Measurements from ENCODE around the gene RUNDC3A.
"Not testable (repeated sequence)": the region's sequence is repeated elsewhere in the genome, so short reads cannot be mapped to it uniquely, and the experiment has no call there.

Gene RUNDC3A

DNA sequence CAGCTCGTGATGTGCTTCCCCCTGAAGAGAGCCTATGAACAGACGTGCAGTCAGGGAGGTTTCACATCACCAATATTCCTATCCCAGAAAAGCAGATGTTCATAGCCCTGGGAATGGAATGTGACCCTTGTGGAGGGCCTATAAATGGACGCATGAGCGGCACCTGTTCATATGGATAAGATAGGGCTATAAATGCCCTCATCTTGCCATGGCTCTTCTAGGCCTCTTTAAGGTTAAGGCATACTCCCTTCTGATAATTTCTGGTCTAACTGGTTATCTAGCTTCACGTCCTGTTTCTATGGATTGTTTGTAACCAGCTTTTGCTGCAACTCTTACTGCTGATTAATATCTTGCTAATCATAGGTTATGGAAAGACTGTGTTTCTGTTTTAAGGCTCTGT, 32.2 kb downstream of the RUNDC3A start:
- not testable (repeated sequence) for DNase-seq (ENCODE audit: extremely low read depth in 1 of 2, low read depth in 1 of 2)

DNA sequence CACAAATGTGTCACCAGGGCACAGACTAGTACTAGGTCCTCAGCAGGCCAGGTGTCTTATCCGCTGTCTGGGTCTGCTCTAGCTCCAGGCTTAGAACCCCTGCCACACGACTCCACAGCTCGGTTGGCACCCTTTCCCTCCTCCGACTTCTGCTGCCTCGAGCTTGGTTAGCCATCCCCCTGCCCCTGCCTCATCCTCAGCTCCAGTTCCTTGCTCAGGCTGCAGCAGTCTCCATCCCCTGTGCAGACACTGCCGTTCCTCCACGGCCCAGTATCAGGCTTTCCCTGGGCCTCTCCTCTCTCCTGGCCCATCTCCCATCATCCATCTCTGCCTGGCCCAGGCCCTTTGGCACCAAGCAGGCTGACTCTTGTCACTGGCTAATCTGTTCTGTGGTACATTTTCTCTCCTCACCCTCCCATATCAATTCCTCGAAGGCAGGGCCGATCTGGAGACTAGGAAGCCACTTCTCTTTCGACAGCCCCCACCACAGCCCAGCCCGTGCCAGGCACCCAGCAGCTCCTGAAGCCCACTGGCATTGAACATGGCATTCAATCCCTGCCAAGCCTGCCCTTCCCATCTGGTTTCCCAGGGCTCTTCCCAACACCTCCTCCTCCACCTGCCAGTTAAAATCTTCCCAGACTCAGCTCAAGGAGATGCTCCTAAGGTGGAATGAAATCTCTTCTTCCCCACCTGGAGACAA, 35.3 kb downstream of the RUNDC3A start:
- DNase-seq (ENCODE audit: extremely low read depth in 1 of 2, low read depth in 1 of 2): no peak

DNA sequence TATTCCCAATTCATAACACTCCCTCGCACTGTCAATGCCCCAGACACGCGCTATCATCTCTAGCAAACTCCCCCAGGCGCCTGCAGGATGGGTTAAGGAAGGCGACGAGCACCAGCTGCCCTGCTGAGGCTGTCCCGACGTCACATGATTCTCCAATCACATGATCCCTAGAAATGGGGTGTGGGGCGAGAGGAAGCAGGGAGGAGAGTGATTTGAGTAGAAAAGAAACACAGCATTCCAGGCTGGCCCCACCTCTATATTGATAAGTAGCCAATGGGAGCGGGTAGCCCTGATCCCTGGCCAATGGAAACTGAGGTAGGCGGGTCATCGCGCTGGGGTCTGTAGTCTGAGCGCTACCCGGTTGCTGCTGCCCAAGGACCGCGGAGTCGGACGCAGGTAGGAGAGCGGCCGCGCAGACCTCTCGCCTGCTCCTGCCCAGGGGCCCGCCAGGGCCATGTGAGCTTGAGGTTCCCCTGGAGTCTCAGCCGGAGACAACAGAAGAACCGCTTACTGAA, 36.6 kb downstream of the RUNDC3A start, which contains the start of gene GRN:
Gene GRN, plus strand, starts transcription at position 364 of the 515 bp plus-strand sequence. CDS start 3,863 bp downstream, outside the sequence.
- peak; percentile 60 to 68 for DNase-seq (ENCODE audit: extremely low read depth in 1 of 2, low read depth in 1 of 2)

DNA sequence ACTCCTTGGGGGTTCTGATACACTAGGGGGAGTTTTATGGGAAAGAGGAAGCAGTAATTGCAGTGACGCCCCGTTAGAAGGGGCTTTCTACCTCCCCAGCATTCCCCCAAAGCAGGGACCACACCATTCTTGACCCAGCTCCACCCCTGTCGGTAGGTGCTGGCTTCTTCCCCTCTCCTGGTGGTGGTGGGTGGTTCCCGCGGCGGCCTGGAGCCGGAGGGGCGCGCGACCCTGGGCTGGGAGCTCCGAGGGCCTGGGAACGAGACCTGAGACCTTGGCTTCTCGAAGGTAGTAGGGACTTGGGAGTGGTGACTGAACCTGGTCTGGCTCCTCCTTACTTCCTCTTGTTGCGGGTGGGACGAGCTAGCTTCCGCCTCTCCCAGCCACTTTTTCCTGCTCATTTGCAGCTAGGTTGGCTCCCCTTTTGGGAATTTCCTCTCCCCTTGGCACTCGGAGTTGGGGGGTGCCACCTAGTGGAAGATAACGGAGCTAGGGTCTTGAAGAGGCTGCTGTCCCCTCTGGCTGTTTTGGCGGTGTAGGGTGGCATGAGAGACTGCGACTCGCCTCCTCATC, 37.1 kb downstream of the RUNDC3A start:
- DNase-seq (ENCODE audit: extremely low read depth in 1 of 2, low read depth in 1 of 2): no peak

DNA sequence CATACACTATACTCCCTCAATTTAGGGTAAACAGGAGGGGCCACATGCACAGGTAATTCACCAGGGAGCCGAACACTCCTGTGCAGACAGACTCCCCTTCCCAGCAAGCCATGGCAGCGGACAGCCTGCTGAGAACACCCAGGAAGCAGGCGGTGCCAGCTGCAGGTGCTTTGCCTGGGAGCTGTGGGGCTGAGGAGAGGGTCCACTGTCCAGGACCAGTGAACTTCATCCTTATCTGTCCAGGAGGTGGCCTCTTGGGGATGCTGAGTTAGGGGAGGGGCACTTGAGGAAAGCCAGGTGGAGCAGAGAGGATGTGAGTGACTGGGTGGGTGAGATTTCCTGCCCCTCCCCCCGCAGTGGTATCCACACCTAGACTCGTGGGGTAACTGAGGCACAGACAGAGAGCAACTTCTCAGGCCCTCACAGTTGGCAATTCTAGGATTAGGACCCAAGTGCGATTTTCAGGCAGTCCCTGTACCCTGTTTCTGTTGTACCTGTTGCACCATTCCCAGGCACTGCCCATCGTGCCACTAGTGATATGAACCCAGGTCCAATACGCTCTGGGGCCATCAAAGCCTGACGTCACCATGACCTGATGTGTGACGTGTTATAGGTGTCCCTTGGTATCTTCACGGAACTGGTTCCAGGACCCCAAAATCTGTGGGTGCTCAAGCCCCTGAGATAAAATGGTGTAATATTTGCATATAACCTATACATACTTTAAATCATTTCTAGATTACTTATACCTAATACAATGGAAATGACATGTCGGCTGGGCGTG, 37.9 kb downstream of the RUNDC3A start:
- DNase-seq (ENCODE audit: extremely low read depth in 1 of 2, low read depth in 1 of 2): no peak

DNA sequence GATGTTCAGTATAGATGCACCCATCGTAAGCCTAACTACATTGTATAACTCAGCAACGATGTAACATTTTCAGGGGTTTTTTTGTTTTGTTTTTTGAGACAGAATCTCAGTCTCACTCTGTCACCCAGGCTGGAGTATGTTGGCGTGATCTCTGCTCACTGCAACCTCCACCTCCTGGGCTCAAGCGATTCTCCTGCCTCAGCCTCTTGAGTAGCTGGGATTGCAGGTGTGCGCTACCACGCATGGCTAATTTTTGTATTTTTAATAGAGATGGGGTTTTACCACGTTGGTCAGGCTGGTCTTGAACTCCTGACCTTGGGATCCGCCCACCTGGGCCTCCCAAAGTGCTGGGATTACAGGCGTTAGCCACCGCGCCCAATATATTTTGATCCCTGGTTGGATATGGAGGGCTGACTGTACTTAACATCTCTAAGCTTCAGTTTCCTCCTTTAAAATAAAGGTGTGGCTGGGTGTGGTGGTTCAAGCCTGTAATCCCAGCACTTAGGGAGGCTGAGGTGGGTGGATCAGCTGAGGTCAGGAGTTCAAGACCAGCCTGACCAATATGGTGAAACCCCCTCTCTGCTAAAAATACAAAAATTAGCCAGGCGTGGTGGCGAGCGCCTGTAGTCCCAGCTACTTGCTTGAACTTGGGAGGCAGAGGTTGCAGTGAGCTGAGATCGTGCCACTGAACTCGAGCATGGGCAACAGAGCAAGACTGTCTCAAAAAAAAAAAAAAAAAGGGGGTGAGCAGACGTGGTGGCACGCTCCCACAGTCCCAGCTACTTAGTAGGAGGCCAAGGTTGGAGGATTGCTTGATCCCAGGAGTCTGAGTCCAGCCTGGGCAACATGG, 39.0 kb downstream of the RUNDC3A start:
- not testable (repeated sequence) for DNase-seq (ENCODE audit: extremely low read depth in 1 of 2, low read depth in 1 of 2)

DNA sequence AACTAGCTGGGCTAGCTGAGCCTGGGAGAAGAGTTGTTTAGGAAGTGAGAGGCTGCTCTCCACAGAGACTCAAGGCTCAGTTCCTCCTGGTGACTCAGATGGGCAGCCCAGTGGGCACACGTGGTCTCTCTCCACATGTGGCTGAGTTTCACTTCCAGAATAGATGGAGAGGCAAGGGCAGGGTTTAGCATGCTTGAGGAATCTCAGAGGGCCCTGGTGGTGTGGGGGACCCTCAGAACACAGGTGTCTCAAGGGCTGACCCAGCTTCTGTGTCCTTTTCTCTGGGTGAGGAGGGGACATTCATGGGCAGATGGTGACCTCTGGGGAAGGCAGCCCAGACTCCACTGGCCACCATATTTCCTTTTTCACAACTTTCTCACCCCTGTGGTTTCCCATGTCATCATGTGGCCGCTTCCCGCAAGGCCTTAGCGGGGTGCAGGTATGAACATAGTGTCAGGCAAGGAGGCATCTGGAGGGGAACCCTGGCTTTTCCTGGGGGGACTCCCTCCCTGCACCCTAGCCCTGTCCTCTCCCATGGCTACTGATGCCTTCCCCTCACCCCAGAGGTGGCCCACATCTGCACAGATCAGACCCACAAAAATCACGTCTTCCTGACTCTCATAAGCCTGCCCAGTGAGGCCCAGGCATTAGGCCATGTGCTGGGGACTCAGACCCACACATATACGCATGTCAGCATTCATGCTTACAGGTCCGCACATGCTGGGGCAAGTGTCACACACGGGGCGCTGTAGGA, 40.0 kb downstream of the RUNDC3A start:
- DNase-seq (ENCODE audit: extremely low read depth in 1 of 2, low read depth in 1 of 2): no peak

DNA sequence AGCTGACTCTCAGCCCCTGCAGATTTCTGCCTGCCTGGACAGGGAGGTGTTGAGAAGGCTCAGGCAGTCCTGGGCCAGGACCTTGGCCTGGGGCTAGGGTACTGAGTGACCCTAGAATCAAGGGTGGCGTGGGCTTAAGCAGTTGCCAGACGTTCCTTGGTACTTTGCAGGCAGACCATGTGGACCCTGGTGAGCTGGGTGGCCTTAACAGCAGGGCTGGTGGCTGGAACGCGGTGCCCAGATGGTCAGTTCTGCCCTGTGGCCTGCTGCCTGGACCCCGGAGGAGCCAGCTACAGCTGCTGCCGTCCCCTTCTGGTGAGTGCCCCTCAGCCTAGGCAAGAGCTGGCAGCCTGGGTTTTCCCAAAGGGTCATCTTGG, 40.6 kb downstream of the RUNDC3A start:
- no peak for DNase-seq (ENCODE audit: extremely low read depth in 1 of 2, low read depth in 1 of 2)

DNA sequence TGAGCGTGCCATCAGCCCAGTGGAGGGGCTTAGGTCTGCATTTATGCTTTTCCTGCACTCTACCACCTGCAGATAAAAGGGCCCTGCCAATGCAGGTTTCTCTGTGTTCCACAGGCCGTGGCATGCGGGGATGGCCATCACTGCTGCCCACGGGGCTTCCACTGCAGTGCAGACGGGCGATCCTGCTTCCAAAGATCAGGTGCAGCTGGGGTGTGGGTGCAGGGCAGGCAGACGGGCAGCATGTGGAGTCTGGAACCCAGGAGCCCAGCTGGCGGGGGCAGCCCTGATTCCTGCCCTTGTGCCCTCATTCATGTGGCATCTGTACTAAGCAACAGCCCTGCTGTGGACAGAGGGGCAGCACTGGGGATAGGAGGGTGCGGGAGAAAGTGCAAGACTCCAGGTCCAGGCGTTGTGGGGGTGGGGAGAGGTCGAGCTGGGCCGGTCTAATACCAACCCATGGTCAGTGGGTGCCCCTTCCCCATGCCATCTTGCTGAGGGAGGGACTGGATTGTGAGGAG, 41.2 kb downstream of the RUNDC3A start:
- DNase-seq (ENCODE audit: extremely low read depth in 1 of 2, low read depth in 1 of 2): no peak

DNA sequence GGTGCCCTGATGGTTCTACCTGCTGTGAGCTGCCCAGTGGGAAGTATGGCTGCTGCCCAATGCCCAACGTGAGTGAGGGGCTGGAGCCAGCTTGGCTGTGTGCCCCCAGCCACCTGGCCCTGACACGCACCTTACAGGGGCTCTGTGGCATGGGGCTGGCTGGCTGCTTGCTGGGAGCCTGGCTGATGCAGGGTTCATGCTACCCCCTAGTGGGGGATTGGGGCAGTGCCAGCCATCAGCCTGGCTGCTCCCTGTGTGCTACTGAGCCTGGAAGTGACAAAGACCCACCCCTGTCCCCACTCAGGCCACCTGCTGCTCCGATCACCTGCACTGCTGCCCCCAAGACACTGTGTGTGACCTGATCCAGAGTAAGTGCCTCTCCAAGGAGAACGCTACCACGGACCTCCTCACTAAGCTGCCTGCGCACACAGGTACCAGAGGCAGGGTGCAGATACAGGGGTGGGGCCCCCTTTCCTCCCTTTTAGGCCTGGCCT, 42.4 kb downstream of the RUNDC3A start:
- peak; percentile 45 to 60 for DNase-seq (ENCODE audit: extremely low read depth in 1 of 2, low read depth in 1 of 2)

DNA sequence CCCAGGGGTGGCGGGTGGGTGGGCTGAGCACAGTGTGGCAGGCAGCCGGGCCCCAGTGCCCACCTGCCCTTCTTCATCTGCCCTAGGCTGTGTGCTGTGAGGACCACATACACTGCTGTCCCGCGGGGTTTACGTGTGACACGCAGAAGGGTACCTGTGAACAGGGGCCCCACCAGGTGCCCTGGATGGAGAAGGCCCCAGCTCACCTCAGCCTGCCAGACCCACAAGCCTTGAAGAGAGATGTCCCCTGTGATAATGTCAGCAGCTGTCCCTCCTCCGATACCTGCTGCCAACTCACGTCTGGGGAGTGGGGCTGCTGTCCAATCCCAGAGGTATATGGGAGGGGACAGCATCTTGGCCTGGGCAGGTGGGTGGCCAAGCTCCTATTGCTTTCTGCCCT, 43.1 kb downstream of the RUNDC3A start:
- no peak for DNase-seq (ENCODE audit: extremely low read depth in 1 of 2, low read depth in 1 of 2)

DNA sequence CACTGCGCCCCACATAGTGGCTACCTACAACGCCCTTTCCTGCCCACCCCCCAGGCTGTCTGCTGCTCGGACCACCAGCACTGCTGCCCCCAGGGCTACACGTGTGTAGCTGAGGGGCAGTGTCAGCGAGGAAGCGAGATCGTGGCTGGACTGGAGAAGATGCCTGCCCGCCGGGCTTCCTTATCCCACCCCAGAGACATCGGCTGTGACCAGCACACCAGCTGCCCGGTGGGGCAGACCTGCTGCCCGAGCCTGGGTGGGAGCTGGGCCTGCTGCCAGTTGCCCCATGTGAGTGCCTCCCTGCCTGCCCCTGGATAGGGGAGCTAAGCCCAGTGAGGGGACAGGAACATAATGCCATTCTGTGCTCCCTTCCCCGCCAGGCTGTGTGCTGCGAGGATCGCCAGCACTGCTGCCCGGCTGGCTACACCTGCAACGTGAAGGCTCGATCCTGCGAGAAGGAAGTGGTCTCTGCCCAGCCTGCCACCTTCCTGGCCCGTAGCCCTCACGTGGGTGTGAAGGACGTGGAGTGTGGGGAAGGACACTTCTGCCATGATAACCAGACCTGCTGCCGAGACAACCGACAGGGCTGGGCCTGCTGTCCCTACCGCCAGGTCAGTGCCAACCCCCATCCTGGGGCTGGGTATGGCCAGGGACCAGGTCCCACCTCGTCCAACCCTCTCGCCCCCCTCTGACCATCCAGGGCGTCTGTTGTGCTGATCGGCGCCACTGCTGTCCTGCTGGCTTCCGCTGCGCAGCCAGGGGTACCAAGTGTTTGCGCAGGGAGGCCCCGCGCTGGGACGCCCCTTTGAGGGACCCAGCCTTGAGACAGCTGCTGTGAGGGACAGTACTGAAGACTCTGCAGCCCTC, 43.8 kb downstream of the RUNDC3A start:
- no peak for DNase-seq (ENCODE audit: extremely low read depth in 1 of 2, low read depth in 1 of 2)

DNA sequence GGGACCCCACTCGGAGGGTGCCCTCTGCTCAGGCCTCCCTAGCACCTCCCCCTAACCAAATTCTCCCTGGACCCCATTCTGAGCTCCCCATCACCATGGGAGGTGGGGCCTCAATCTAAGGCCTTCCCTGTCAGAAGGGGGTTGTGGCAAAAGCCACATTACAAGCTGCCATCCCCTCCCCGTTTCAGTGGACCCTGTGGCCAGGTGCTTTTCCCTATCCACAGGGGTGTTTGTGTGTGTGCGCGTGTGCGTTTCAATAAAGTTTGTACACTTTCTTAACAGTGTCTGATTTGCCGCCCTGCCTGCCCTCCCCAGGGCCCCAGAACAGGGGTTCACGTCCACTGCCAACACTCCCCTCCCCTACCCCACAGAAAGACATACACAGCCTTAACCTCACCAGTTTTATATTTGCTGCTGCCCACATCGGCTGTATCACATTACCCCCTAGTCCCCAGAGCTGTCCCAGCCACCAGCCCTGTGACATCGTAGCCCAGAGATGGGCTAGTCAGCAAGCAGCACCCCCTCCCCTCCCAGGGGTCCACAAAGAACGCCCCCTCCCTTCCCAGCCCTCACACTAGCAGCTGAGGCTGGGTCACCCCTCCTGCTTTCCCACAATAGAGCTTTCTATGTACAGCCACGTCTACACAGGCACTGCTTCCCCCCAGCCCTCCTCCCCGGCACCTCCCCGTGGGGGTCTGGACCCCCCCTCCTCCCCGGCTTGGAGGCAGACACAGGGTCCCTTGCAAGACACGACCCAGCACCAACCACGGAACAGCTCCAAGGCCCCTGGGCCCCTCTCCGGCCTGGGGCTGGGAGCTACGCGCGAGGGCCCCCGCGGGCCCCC, 44.6 kb downstream of the RUNDC3A start:
- no peak for DNase-seq (ENCODE audit: extremely low read depth in 1 of 2, low read depth in 1 of 2)

DNA sequence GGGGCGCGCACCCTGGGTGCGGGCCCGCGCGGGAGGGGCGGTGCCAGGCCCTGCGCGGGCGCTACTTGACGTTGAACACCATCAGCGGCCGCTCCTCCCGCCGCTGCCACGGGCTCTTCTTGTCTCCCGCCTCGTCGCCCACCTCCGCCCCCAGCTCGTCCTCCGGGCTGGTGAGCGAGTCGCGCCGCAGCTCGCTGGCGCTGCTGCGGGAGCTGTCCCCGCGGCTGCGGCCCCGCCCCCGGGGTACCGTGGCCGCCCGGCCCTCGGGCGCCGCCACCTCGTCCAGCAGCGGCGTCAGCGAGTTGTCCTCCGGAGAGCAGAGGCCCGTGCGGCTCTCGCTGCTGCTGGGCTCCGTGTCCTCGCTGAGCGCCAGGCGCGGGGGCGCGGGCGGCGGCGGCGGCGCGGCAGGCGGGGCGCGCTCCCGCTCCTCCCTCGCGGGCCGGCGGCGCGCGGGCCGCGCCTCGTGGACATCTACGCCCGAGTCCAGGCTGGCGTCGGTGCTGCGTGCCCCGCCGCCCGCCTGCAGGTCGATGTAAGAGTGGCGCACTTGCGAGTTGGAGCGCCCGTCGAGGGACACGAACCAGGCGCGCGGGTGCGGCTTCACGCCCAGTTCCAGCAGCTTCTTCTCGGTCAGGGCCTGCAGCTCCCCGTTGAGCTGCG, 45.4 kb downstream of the RUNDC3A start:
- DNase-seq (ENCODE audit: extremely low read depth in 1 of 2, low read depth in 1 of 2): no peak

DNA sequence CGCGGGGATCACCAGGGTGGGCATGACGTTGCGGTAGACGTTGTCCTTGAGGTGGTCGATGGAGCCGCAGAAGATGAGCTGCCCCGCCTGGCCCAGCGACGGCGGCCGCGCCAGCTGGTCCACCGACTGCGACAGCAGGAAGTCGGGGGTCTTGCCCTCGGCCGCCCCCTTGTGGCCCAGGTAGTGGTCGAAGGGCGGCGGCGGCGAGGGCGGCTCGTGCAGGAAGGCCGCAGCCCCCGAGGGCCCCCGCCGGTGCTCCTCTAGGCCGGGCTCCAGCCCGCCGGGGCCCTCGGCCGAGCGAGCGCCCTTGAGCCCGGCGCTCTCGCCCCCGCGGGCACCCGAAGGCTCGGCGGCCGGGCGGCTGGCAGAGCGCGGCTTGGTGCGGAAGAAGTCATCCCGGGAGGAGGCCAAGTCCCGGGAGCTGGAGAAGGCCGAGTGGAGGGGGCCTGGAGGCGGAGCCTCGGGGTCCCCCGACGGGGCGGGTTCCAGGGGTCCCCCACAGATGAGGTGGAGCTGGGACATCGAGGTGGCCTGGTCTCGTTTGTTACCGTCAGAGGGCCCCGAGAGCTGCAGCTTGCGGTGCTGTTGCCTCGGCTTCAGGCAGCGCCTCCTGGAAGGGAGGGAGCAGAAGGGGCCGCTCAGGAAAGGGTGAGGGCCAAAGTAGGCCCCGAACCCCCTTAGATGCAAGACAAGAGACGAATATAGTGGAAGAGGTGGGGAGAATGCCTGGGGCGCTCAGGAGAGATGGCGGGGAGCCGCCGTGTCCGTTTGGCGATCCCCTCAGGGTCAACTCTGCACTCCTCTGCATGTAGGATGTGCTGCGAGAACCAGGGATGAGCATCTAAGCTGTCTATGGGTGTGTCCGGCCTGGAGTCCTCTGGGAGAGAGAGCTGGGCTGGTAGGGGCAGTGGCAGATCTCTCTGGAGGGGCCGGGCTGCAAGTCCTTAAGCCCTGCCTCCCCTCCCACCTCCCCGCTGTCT, 46.5 kb downstream of the RUNDC3A start:
- DNase-seq (ENCODE audit: extremely low read depth in 1 of 2, low read depth in 1 of 2): peak; percentile 23 to 56

DNA sequence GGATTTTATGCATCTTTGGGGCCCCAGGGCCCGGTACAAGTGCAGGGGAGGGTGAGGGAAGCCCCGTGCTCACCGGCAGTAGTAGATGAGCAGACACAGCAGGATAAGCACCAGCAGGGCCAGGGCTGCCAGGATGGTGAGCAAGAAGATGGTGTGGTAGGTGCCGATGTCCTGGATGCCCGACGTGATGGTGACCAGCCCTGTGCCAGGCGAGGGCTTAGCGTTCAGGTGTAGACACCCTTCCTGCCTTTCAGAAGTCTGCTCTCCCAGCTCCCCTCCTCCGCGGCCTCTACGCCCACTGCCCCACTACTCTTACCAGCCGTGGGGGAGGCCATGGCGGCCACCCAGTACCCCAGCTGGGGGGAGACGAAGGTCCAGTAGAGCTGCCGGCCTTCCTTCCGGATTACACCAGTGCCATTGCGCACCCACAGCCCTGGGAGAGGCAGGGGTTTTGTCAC, 47.3 kb downstream of the RUNDC3A start:
- DNase-seq (ENCODE audit: extremely low read depth in 1 of 2, low read depth in 1 of 2): no peak

Data from activated CD8-positive, alpha-beta memory T cell treated with anti-CD3 and anti-CD28 coated beads for 1 hour (primary cell).